Nephron progenitor cell (in vitro differentiated cells): ENCODE measurements around the gene SGK1.

ENCODE experiments used
- DNase-seq: peaks from one replicate; pipeline ENCODE4 v3.0.0; 2021
- H3K27ac Mint-ChIP-seq: 2 replicates; pipeline ENCODE4 v1.8.0; 2021; ENCODE audit warnings: mild to moderate bottlenecking, moderate library complexity, mixed read lengths
- H3K27me3 Mint-ChIP-seq: 2 replicates; pipeline ENCODE4 v1.8.0; 2021; ENCODE audit warnings: mild to moderate bottlenecking, low read depth, mixed read lengths; ENCODE audit not compliant: poor library complexity
- H3K36me3 Mint-ChIP-seq: 2 replicates; pipeline ENCODE4 v1.8.0; 2021; ENCODE audit warnings: low read depth, mixed read lengths
- H3K4me1 Mint-ChIP-seq: 2 replicates; pipeline ENCODE4 v1.8.0; 2021; ENCODE audit warnings: mixed read lengths
- H3K4me3 Mint-ChIP-seq: 2 replicates; pipeline ENCODE4 v1.8.0; 2021; ENCODE audit warnings: mild to moderate bottlenecking, moderate library complexity, mixed read lengths
- H3K9me3 Mint-ChIP-seq: 2 replicates; pipeline ENCODE4 v1.8.0; 2021; ENCODE audit warnings: mild to moderate bottlenecking, moderate library complexity, mixed read lengths
- TF ChIP-seq, protein P1 (sequence below): fragments of 200-600 bp; sonication (generic); IDR thresholded peaks from 2 replicates; pipeline ENCODE4 v1.5.0; 2021; ENCODE audit warnings: antibody characterized with exemption

SGK1 gene

DNA sequence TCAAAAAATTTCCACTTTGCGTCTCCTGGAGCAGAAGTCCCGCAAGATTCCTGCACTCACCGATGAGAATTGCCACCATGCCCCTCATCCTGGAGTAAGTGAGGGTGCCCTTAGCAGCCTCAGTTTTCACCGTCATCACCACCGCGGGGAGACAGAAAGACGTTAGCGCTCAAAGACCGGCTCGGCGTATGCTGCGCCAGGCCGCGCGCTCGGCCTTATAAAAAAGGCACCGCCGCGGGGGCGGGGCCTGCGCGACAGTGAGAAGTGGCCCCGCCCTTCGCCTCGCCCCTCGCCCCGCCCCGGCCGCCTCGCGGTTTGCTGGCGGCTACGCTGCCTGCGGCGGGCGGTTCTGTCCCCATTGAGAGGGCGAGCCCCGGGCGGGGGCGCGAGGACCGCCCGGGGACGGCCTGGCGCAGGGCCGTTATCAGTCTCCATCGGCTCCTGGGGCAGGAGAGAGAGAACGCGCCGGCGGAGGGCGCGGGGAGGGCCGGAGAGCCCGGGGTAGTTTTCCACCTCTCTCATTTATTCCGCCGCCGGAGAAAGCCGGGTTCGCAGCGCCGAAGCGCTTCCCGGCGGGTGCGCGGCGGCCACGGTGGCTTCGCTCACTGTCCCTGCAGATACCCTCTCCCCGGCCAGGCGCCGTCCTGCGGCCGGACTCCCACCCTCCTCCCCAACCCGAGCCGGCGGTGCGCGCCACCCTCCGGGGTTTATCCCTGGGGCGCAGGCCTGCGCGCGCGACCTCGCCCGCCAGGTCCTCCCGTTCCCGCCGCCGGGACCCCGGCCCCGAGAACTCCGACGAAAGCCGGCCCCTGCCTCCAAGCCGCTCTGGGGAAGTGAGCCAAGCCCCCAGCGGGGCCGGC is 143.0 kb downstream of the SGK1 start:
- H3K36me3 Mint-ChIP-seq, result peaks cover 4% of the 10 kb centered on the region
- peaks cover 23% of the 10 kb centered on the region for H3K27me3 Mint-ChIP-seq
- TF ChIP-seq, protein P1, sequence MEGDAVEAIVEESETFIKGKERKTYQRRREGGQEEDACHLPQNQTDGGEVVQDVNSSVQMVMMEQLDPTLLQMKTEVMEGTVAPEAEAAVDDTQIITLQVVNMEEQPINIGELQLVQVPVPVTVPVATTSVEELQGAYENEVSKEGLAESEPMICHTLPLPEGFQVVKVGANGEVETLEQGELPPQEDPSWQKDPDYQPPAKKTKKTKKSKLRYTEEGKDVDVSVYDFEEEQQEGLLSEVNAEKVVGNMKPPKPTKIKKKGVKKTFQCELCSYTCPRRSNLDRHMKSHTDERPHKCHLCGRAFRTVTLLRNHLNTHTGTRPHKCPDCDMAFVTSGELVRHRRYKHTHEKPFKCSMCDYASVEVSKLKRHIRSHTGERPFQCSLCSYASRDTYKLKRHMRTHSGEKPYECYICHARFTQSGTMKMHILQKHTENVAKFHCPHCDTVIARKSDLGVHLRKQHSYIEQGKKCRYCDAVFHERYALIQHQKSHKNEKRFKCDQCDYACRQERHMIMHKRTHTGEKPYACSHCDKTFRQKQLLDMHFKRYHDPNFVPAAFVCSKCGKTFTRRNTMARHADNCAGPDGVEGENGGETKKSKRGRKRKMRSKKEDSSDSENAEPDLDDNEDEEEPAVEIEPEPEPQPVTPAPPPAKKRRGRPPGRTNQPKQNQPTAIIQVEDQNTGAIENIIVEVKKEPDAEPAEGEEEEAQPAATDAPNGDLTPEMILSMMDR, result no peak
- H3K9me3 Mint-ChIP-seq, result no peaks in the 10 kb centered on the region
- DNase-seq, result peak; percentile 97
- H3K4me1 Mint-ChIP-seq, result peaks cover 55% of the 10 kb centered on the region
- H3K4me3 Mint-ChIP-seq, result peak overlapping the region; percentile 94
- H3K27ac Mint-ChIP-seq, result peak overlapping the region; percentile 98

DNA sequence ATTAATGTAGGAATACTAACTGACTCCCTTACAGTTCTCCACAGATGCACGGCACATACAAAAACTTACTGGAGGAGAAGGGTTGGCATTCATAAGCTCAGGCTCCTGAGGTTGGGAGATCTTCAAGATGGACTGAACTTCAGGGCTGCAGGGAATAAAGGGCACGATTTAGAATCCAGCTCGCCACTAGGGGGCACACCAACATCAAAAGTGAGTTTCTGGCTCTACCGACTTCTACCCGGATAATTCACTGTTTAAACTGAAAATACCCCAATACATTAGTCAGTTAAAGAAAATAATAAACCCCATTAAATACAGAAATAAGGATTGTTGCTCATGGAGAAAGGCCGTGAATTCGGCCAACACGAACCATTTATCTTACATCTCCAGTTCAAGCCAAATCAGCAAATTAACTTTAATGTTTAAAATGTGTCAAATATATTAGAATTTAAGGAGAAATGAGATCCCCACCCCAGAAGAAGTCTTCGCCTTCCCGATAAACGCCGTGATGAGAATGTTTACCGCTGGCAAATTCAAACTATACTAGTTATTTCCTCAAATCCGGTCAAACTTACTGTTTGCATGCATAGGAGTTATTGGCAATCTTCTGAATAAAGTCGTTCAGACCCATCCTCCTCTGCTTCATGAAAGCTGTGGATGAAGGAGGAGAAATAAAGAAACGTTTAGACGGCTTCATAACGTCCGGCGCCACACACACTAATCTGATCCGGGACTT is 143.8 kb downstream of the SGK1 start:
- Mint-ChIP-seq H3K4me1 (peaks cover 61% of the 10 kb centered on the region), H3K27me3 (peaks cover 23% of the 10 kb centered on the region), H3K4me3 (peak overlapping the region; percentile 92), H3K27ac (peak overlapping the region; percentile 98), H3K36me3 (peaks cover 8% of the 10 kb centered on the region), H3K9me3 (no peaks in the 10 kb centered on the region)
- TF ChIP-seq, protein P1, result peak; percentile 86
- DNase-seq, result peak; percentile 92

DNA sequence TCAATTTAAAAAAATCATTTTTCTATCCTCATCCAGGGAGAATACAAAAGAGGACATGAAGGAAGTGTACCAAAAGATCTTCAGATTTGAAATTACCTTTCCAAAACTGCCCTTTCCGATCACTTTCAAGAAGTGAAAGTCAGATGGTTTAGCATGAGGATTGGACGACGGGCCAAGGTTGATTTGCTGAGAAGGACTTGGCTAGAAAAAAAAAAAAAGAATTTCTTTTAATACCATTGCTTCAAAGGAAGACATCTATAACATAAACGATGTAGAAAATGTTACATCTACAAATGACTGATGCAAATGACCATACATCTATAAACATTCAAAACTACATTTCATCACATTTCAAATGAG is 144.6 kb downstream of the SGK1 start:
- Mint-ChIP-seq H3K36me3 (peaks cover 12% of the 10 kb centered on the region), H3K4me3 (peak overlapping the region; percentile 92), H3K27me3 (peaks cover 23% of the 10 kb centered on the region), H3K4me1 (peaks cover 66% of the 10 kb centered on the region), H3K27ac (no peak overlapping the region), H3K9me3 (no peaks in the 10 kb centered on the region)
- no peak for DNase-seq
- TF ChIP-seq, protein P1, result no peak

DNA sequence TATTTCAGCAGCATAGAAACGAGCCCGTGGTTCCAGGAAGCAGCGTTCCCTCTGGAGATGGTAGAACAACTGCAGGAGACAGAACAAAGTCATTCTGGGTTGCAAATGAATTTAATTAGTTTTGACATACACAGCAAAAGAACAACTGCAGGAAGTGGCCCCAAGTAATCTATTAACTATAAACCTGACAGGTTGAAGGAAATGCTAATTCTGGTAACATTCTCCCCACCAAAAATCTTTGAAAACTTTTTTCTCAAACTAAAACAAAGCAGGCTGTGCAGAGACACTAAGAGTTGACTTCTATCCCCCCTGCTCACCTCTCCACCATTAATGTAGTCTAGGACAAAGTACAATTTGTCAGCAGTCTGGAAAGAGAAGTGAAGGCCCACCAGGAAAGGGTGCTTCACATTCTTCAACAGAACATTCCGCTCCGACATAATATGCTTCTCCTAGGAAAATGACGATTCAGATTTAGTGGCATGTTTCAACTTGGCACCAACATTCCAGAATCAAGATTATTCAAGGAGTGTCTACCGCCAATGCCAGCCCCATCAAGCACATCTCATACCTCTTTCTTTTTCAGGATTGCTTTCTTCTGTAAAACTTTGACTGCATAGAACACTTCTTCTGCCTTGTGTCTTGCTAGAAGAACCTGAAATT is 145.1 kb downstream of the SGK1 start:
- no peak for DNase-seq
- Mint-ChIP-seq H3K4me3 (peak overlapping the region; percentile 92), H3K27ac (no peak overlapping the region), H3K27me3 (peaks cover 20% of the 10 kb centered on the region), H3K9me3 (no peaks in the 10 kb centered on the region), H3K36me3 (peaks cover 12% of the 10 kb centered on the region), H3K4me1 (peaks cover 65% of the 10 kb centered on the region)
- TF ChIP-seq, protein P1, result no peak

DNA sequence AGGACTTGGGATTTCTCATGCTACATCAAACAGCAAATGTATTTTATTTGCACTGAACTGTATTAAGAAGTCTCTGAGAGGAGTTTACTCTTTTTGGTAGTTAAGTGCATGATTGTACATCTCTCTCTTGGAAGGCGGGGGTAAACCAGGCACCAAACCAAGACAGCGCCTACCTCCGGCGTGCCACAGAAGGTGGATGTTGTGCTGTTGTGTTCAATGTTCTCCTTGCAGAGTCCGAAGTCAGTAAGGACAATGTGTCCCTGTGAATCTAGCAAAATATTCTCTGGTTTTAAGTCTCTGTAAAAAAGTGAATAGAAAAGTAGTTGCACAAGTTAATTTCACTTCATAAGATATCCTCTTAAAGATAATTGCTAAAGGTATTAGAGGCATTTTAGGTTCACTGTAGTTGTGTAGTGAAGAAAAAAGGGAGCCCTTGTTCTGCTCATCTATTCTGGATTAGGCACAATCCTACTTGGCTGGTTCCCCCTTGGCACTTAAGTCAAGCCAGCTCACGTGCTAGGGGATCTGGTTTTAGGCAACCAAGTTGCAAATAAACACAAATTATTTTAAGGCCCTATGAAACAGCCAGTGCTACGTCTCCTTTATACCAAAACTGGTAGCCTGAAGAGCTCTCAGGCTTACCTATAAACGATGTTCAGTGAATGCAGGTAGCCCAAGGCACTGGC is 145.7 kb downstream of the SGK1 start:
- peaks cover 16% of the 10 kb centered on the region for H3K27me3 Mint-ChIP-seq
- TF ChIP-seq, protein P1, result no peak
- no peak for DNase-seq
- peaks cover 58% of the 10 kb centered on the region for H3K4me1 Mint-ChIP-seq
- H3K27ac Mint-ChIP-seq, result no peak overlapping the region
- peak overlapping the region; percentile 92 for H3K4me3 Mint-ChIP-seq
- peaks cover 12% of the 10 kb centered on the region for H3K36me3 Mint-ChIP-seq
- H3K9me3 Mint-ChIP-seq, result no peaks in the 10 kb centered on the region
